Myocyte (in vitro differentiated cells): ENCODE data around the gene MIPEP. TPM values are rescaled to one million over a fixed set of nuclear protein-coding genes. Genes with fewer than 3 reads are reported as not detected.

Source experiments
- DNase-seq: peaks from one replicate; pipeline ENCODE4 v3.0.0-alpha.2; 2012; ENCODE audit warnings: low read depth
- total RNA-seq: library from RNA; depleted of rRNA; stranded (reverse); fragments of >200 nt; gene quantifications from 2 replicates; pipeline ENCODE4 v1.2.3, GENCODE V29; 2014

MIPEP gene
- total RNA-seq, 1 donor from 2014 or later, result 19.9 TPM

DNA sequence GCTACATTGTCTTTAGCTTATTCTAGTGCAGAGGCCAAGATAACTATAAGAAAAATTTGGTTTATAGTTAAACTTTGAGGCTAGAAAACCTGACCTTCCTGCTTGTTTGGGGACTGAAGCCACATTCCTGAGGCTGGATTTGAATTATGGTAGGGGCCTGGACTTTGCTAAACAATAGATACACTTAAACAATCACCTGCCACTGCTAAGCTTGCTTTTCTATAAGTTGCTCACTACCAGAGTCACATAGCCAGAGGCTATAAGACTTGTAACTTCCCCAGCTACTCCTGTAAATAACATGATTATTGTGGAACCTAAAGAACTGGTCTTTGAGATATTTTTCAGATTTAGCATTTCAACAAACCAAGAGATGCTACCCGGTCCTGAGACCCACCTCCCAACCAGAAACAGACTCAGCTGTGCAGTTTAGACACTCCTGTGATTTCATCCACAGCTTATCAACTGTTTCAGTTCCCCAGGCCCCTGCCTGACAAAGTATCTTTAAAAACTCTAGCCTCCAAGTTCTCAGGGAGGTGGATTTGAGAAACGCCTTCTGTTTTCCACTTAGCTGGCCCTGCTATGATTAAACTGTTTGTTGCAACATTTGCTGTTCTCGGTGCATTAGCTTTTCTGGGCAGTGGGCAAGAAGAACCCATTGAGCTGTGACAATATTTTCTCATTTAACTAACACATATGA lies 77.7 kb downstream of the MIPEP start:
- no peak for DNase-seq

DNA sequence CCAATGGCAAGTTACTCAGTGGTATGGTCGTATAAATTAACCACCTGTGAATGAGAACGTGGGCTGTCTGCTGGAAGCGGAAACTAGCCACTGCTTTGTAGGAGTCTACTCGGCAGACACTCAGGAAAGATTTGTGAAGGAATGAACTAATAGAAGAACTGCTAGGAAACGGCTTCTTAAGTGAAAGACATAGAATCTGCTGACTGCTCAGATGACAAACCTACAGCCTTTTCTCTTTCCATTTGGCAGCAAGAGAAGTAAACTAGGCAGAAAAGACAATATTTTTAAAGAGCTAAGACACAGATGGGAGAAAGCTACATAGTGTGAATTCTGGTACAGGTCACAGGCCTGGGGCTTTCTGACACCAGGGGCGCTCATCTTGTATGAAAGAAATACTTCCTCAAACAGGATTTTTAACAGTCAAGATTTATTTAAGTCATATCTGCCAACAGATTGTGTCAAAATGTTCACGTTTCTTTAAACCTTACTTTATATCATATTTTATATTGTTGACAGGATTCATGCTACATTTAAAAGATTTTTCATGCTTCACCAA lies 78.4 kb downstream of the MIPEP start:
- no peak for DNase-seq

DNA sequence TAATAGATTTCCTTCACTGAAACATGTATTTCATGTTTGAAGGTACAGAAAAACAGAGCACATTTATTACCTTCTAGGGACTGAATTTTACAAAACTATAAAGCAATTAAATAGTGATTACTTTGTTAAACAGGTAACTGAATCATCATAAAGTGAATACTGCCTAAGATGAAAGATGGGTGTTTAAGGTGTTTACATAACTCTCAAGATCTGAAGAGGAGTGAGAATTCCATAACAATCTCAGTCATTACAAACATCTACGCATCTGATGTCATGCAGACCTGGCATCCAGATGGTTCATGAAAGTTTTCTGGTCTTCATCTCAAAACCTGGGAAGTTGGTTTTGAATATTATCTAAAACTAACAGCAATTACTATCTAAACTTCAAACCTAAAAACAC lies 80.4 kb downstream of the MIPEP start:
- DNase-seq, result no peak

DNA sequence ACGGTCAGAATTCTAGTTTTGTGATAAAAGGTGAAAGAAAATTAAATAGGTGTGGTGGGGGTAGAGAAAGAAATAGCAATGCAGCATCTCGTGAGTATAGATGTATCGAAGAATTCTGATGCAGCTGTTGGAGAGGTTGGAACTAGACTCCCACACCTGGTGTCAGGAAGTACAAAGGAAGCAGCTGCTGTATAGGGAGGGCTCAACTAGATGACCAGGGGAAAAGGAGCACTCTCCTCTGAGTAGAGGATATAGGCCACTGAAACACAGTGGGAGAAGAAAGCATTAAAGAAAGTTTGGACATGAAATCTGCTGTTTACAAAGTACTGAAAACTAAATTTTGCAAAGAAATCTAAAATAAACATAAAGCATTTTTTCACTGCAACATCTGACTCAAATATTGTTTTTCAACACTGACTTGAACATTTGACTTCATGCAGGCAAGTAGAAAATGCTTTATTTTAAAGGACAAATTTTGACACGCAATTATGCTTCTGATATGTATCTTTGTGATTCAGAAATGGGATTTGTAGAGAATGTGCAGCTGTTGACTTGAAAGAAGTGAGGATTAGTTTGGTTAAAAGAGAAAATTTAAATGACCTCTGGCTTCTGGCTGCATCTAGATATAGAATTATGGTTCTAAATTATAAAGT lies 82.2 kb downstream of the MIPEP start:
- peak; percentile 81 for DNase-seq

DNA sequence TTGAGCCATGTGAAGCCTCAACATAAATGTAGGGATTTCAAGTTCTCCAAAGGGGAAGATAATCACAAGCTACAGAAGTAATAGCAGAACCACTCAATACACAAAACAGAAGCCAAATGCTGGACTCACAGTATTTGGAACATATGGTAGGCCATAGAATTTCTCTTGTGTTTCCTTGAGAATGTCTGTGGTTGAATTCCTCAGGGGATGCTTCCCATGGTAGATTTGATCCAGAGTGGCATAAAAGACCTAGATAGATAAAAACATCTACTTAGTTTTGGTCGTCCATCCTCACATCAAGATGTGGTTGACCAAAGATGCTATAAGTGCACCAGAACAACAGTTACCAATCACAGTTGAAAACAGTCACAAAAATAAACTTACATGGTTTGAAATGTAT lies 83.4 kb downstream of the MIPEP start:
- DNase-seq, result no peak

DNA sequence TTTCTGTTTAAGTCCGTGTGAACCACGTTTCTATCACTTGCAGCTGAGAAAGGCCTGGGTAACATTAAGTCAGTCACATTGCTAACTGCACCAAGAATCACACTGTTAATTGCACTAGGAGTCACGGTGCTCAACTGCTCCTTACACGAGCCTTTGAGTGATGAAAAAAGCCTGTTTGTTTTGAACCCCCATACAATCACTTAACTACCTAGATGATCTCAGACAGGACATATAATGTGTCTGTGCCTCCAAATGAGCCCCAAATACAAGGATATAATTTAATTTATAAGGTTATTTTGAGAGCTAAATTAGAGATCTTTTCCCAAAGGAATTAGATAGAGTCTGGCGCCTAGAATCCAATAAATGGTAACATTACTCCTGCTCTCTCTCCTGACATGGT lies 84.1 kb downstream of the MIPEP start:
- no peak for DNase-seq

DNA sequence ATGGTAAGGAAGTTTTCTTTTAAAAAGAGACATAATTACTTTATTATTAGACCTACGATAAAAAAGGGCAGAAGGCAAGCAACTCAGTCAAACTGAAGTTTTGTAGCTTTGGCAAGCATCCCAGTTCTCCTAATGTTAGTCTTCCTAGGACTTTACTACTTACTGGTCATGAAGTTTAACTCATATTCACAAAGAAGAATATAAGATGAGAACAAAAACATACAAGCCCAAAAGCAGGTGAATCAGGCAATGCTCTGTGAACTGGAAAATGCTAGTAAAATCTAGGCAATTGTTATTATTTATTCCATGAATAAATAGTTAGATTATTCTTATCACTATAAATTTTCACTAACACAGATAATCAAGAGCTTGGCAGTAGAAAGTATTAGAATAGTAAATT lies 85.0 kb downstream of the MIPEP start:
- DNase-seq, result no peak

DNA sequence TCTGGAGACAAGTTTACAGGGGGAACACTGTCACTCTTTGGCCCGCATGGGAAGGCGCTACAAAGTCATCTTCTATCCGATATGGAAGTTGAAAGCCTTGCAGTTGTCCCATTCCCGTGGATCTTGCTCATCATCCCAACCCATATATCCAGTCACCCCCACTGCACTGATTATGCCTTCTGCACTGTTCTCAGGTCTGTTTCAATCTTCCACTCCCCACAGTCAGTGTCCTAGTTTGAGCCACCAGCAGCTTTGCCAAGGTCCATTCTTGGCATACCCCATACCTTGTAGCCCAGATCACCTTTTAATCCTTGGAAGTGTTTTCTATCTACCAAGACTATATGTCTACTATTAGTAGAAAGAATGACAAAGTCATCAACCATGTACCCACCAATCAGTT lies 88.1 kb downstream of the MIPEP start:
- peak; percentile 39 for DNase-seq

DNA sequence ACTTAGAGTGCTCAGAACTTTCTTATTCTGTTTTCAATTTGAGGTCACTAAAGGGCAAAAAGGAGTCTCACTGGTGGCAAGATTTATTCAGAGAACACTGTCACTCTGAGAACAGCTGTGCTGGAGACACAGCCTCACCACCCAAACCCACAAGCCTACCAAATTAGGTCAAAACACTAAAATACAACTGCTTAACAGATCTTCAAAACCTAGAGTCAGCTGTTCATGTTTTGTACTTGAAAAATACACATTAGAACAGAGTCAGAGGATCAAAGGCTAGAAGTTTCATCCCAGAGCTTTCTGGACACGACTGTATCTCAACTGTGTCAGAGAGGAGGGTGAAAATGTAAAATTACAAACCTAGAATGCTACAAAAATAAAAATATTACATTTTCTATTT lies 89.3 kb downstream of the MIPEP start:
- DNase-seq, result peak; percentile 96

DNA sequence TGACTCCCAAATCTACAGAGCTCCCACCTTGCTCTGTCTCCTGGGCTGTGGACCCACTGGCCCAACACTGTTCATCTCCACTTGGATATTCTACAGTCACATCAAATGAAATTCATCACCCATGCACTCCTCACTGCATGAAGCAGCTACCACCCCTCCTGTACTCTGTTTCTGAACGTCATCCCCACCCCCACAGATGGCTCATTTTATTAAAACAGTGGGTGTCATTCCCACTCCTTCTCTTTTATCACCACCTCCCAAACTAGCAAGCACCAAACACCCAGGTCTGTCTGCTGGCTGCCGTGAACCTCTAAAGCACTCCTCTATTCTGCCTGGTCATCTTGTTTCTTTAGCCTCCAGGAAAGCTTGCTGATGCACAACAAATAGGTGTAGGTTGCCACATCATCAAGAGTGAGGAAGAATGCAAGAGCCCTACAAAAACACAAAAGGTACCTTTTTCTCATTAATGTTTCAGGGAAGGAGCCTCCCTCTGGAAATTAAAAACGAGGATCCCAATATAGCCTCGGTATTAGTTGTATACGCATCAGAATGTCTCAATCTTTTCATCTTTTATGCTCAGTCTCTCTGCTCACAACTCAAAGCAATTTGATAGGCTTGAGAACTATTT lies 91.8 kb downstream of the MIPEP start:
- no peak for DNase-seq

DNA sequence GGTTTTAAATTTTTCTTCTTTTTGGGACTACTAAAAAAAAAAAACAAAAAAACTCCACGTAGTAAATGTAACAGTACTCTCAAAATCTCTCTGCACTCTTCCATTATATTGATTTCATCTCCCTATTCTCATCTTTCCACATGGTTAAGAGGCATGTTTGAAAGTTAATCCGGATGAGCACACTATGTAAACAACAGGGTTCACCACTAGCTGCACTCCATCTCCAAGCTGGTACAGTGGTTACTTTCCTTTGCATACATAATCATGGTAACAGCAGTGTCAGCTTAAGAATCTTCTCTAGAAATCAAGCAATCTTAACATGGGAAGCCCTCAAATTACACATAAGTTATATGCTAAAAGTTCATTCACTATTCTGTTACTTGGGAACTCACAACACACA lies 92.6 kb downstream of the MIPEP start:
- DNase-seq, result peak; percentile 67

DNA sequence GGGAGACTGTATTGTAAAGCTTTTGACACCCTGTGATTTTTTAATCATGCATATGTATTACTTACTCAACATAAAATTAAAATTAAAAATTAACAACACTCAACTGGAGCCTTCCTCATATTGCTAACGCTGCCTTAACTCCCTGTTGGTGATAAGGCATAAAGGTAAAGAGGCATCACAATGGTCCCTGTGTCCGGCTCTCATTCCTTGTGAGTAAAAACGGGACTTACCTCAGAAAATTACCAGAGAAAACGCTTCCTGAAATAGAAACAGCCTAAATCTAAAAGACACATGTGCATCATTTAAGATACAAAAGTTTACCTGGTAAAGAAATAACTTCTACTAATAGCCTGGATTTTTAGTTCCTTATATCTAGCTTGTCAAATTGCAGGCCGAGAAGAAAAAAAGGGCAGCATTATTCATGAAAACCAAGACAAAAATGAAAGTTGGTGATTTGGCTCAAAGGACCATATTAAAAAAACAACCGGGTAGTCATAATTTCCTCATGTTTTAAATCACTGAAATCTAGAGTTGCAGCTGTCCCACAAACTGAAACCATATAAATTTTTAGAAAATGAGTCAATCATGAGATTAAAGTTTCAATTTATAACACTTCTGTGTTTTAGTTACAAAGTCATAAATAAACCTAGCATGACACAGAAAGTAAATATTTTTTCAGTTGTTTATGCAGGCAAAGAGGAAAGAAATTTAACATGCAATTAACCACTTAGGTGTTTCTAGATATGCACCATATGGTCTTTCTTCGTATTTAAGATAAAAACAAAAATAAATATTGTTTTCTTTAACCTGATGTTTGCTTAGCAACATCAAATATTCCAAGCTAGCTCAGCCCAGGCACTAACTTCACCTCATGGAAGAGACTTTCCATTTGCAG lies 94.7 kb downstream of the MIPEP start:
- DNase-seq, result peak; percentile 81

DNA sequence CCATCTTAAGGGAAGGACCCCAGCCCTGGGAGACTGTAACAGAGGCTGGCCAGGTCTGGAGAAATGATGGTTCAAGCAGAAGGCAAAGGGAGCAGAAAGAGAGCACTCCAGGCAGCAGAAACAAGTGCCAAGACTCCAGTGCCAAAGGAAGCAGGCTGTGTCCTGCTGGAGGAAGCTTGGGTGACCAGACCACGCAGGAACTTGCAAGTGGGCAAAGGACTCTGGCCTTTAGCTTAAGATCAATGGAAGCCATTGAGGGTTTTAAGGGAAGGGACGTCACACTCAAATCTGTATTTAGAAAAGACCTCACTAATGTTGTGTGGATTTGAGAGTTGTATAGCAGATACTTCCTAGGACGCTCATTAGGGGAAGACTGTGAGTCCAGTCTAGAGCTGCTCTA lies 95.5 kb downstream of the MIPEP start:
- DNase-seq, result peak; percentile 46

DNA sequence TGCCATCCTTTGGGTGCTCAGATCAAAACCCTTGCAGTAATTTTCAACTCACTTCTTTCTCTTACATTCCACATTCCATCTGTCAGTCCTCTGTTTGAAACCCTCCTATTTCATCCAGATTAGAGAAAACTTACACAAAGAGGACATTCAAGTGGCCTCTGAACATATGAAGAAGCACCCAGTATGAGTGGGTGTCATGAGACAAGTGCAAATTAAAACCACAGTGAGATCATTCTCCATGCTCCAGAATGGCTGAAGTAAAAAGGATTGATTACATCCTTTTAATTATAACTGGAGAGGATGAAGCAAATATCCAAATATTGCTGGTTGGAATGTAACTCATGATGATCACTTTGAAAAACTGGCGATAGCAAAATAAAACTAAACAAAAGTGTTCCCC lies 96.5 kb downstream of the MIPEP start:
- peak; percentile 39 for DNase-seq

DNA sequence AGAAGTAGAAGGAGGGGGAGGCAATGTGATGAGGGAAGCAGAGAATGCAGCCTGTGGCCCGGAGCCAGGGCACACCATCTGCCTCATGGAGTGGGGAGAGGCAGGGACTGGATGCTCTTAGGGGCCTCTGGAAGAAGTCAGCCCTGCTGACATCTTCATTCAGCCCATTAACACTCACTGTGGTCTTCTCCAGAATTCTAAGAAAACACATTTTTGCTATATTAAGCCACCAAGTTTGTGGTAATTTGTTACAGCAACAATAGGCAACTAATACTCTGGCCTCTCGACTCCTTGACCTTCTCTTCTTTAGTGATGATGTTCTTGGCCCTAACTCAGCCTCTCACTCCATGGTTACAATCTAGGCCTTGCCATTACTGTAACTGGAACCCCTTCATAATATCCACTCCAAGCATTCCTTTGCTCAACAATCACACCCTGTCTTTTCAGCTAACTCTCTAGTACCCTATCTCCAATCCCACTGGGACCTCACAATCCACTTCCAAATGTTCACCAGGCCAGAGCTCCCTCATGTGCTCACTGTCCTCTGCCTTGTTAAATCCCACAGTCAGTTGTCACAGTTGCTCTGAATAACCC lies 98.5 kb downstream of the MIPEP start:
- DNase-seq, result peak; percentile 93

DNA sequence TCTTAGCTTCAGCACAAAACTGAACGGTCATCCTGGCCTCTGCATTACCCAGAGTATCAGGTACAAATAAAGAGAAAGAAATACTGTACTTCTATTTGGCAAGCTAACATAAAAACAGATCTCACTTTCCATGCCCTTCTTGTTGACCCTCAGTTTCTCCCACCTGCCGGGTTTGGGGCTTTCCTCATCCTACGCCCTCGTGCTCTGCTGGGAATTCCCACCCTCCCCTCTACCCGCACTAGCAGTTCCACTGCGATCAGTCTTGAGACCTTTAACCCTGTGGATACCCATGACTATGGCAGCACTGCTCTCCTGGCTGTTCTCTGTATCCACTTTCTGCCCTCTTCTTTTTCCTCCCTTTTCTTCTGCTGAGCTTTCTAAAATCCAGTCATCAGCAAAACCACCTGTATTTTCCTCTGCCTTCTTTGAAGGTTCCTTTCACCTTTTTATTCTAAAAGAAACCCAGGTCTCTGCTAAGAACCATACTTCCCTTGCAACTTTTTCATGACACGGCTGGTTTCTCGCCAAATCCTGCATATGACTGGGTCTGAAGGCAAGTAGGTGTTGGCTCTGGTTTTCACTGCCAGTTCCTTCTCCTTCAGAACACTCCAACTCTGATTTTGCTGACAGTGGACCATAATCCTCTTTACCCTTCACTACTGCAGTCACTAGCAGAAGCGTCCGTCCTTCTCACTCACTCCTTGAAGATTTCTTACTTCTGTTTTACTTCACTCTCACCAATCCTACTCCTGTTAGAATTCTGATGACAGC lies 99.4 kb downstream of the MIPEP start:
- DNase-seq, result no peak

DNA sequence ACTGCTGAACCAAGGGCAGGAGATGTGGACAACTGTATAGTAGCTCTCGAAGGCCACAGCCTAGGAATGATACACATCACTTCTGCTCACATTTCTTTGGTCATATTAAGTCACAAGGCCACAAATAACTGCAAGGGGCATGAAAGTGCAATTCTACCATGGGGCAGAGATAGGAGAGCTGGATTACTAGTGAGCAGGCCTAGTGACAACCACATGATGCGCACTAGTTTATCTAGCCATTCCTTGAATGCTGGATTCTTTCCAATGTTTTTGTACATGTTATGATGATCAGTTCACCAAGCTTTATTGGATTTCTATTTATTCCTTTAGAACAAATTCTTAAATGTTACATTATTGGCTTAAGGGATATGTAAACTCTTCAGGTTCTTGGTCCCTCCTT lies 100.7 kb downstream of the MIPEP start:
- DNase-seq, result peak; percentile 42

DNA sequence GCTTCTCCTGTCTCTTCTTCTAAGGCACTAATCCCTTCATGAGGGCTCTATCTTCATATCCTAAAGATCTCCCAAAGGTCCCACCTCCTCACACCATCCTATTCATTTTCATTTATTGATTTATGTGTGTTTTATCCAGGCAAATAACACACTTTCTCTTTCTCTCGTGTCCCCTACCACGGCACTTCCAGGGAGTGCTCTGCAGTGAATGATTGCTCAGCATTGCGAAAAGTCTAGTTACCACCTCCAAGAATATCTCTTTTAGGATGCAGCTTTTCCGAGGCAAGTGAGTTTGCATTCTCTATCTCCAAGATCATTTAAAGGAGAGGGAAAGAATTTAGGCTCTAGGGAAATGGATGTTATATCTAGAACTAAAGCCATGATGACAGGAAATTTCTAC lies 101.7 kb downstream of the MIPEP start:
- no peak for DNase-seq

DNA sequence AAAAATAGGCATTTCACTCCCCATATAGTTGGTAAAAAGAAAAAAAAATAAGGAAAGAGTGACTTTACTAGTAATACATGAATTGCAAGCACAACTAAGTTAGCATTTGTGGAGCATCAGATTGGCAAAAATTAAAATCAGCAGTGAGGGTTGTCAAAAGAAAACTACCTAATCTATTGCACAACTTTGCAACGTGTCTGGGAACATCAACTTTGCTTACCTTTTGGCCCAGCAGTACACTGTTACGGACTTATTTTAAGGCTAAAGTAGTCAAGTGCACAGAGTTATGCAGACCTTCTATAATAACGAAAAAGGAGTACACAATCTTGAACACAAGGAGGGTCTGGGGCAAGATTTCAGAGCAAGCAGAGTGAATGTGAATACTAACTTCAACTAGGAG lies 102.6 kb downstream of the MIPEP start:
- no peak for DNase-seq

DNA sequence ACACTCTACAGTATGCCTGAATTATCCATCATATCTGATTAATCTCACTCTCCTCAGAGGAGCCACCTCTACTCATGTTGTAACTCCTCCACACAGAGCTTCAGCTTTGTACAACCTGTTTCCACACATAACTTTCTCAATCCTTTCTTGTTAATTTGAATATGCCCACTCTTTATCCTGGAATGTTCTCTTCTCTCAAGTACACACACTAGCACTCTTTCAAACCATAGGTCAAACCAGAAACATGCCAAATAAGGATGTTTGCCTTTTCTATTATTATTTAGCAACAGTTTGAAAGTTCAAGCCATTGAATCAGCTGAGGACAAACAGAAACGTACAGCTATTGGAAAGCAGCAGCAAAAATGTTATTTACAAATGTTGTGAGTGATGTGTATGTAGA lies 110.3 kb downstream of the MIPEP start:
- DNase-seq, result no peak
